SU-DHL-6 (cell line): Measurements from ENCODE around the gene MCOLN3.
A peak's percentile ranks its signal among the peaks of the same experiment; 100 is the strongest.

Source experiments
- H2AFZ ChIP-seq: fragments of 200-600 bp; sonication (generic); 2 replicates; pipeline ENCODE4 v1.6.1; 2014; ENCODE audit warnings: low read depth, mild to moderate bottlenecking, moderate library complexity, mixed read lengths, antibody characterized with exemption, low read length; ENCODE audit not compliant: severe bottlenecking
- H3F3A ChIP-seq: fragments of 200-600 bp; shearing (Covaris generic); 2 replicates; pipeline ENCODE4 v1.6.0; 2016; ENCODE audit warnings: antibody characterized with exemption, mild to moderate bottlenecking; ENCODE audit not compliant: insufficient read depth
- H3K27ac ChIP-seq: fragments of 200-600 bp; sonication (generic); 2 replicates; pipeline ENCODE4 v1.5.1; 2016; ENCODE audit warnings: low read depth, mild to moderate bottlenecking, low read length, moderate library complexity, mixed read lengths
- H3K27me3 ChIP-seq: fragments of 200-600 bp; sonication (generic), shearing (Covaris generic); 2 replicates; pipeline ENCODE4 v1.6.0; 2014; ENCODE audit warnings: mild to moderate bottlenecking, low read length
- H3K36me3 ChIP-seq: fragments of 200-600 bp; sonication (generic); 2 replicates; pipeline ENCODE4 v1.6.1; 2014; ENCODE audit warnings: mild to moderate bottlenecking, low read length, mixed read lengths
- H3K4me2 ChIP-seq: fragments of 300-600, 200-600 bp; shearing (Covaris generic), sonication (generic); 2 replicates; pipeline ENCODE4 v1.6.0; 2014; ENCODE audit warnings: low read length, low read depth, mild to moderate bottlenecking; ENCODE audit not compliant: poor library complexity, severe bottlenecking
- H3K4me3 ChIP-seq: fragments of 200-600 bp; sonication (generic); 2 replicates; pipeline ENCODE4 v1.5.1; 2014; ENCODE audit warnings: antibody characterized with exemption, low read length, mild to moderate bottlenecking, mixed read lengths; ENCODE audit not compliant: insufficient read depth, poor library complexity, severe bottlenecking
- H3K79me2 ChIP-seq: fragments of 200-600 bp; sonication (generic); 2 replicates; pipeline ENCODE4 v1.6.1; 2014; ENCODE audit warnings: mild to moderate bottlenecking, low read length, moderate library complexity; ENCODE audit not compliant: insufficient read depth
- H3K9ac ChIP-seq: fragments of 200-600 bp; sonication (generic); 2 replicates; pipeline ENCODE4 v1.7.0; 2014; ENCODE audit warnings: mild to moderate bottlenecking, low read length
- H3K9me2 ChIP-seq: fragments of 200-600 bp; sonication (generic); replicated peaks from 2 replicates; pipeline ENCODE4 v1.6.1; 2014; ENCODE audit warnings: low read length; ENCODE audit not compliant: insufficient read depth
- H3K9me3 ChIP-seq: fragments of 200-600 bp; sonication (generic); 2 replicates; pipeline ENCODE4 v1.6.1; 2014; ENCODE audit warnings: low read length, mixed read lengths; ENCODE audit not compliant: insufficient read depth
- H4K20me1 ChIP-seq: fragments of 200-600 bp; sonication (generic); 2 replicates; pipeline ENCODE4 v1.6.1; 2014; ENCODE audit warnings: low read depth, mild to moderate bottlenecking, antibody characterized with exemption, low read length, moderate library complexity, mixed read lengths
- CTCF ChIP-seq: fragments of 200-600 bp; sonication (generic); IDR thresholded peaks from one replicate; pipeline ENCODE4 v1.5.1; 2017; ENCODE audit warnings: antibody characterized with exemption, mild to moderate bottlenecking, low read length, moderate library complexity; ENCODE audit not compliant: insufficient read depth, poor library complexity, severe bottlenecking
- EZH2phosphoT487 ChIP-seq: fragments of 200-600 bp; sonication (generic), shearing (Covaris generic); conservative IDR thresholded peaks from 2 replicates; pipeline ENCODE4 v1.6.1; 2018; ENCODE audit warnings: mild to moderate bottlenecking, antibody characterized with exemption, low read length, moderate library complexity, mixed read lengths

Gene MCOLN3

DNA sequence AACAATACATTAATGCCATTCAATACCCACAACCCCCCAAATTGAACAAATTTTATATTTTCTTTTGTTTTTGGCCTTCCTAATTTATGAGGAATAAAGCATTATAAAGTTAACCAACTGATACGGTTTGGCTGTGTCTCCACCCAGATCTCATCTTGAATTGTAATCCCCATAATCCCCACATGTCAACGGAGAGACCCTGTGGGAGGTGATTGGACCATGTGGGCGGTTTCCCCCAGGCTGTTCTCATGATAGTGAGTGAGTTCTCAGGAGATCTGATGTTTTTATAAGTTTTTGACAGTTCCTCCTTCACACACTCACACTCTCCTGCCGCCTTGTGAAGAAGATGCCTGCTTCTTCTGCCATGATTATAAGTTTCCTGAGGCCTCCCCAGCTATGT is 6.4 kb upstream of the MCOLN3 start:
- Histone ChIP-seq H3K27ac (no peak overlapping the region), H3K4me3 (no peak overlapping the region), H3K27me3 (no peaks in the 10 kb centered on the region), H3K9ac (no peak overlapping the region), H3K9me2 (no peaks in the 10 kb centered on the region), H3K79me2 (no peaks in the 10 kb centered on the region), H4K20me1 (no peaks in the 10 kb centered on the region), H3K9me3 (no peaks in the 10 kb centered on the region), H3K36me3 (no peaks in the 10 kb centered on the region), H2AFZ (no peak overlapping the region), H3F3A (no peaks in the 10 kb centered on the region), H3K4me2 (no peak overlapping the region)
- no peak for TF ChIP-seq CTCF
- TF ChIP-seq EZH2phosphoT487: no peak

DNA sequence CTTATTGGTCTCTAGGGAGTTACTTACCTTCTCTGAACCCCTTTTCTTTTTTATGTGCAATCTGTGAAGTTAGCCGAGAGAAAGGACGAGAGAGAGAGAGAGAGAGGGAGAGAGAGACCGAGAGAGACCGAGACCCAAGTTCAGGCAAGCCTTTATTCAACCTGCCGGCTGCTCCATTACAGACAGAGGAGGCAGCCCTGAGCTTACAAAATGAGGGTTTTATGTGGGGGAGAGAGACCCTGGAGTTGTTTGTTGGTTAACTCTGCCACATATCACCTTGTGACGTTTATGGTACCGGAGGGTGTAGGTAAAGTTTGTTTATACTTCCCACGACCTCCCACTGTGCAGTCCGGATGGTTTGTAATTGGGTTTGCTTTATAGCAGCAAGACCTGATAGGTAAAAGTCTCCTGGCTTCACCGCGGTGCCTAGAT is 1.5 kb upstream of the MCOLN3 start:
- H3K79me2 ChIP-seq: no peaks in the 10 kb centered on the region
- TF ChIP-seq CTCF (no peak), EZH2phosphoT487 (no peak)
- no peak overlapping the region for H3K27ac ChIP-seq
- no peaks in the 10 kb centered on the region for H3K36me3 ChIP-seq
- H4K20me1 ChIP-seq: no peaks in the 10 kb centered on the region
- H3F3A ChIP-seq: no peaks in the 10 kb centered on the region
- H3K4me2 ChIP-seq: no peak overlapping the region
- no peaks in the 10 kb centered on the region for H3K9me2 ChIP-seq
- H3K27me3 ChIP-seq: no peaks in the 10 kb centered on the region
- H2AFZ ChIP-seq: no peak overlapping the region
- H3K4me3 ChIP-seq: no peak overlapping the region
- no peak overlapping the region for H3K9ac ChIP-seq
- no peaks in the 10 kb centered on the region for H3K9me3 ChIP-seq

DNA sequence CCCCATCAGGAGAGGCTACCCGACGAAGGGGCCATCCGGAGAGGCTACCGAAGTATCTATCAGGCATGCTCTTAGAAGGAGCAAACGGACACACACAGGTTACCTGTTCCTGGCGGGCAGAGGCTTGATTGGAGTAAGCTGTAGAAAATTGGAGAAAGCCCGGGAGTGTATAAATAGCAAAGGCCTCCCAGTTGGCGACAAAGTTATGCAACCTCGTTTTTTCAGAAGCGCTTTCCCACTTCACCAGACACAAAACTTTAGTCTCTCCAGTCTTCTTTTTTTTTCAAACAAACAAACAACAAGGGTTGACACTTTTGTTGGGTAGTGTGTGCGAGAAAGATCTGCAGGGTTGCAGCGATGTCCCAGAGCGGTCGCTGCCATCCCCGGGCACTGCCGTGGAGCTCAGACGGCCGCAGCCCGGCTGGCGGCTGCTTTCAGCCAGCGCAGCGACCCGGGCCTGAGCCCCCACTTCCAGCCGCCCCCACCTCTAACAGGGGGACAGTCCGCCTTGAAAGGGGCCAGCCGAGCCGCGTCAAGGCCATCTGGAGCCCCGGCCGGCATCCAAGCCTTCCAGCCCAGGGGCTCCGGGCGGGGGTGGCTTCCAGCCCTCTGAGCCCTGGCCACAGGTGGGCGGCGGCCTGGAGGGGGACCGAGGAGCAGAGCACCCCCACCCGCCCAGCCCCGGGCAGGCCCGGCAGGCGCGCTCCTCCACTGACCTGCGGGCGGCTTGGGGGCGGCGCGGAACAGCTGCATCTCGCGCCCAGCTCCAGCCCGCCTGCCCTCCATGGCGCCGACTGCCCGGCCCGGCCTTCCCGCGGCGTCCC is 616 bp downstream of the MCOLN3 start:
- Histone ChIP-seq H3K9me3 (no peaks in the 10 kb centered on the region), H3K27ac (no peak overlapping the region), H3K27me3 (no peaks in the 10 kb centered on the region), H3K9me2 (no peaks in the 10 kb centered on the region), H4K20me1 (no peaks in the 10 kb centered on the region), H3K9ac (peak overlapping the region; percentile 59), H3F3A (no peaks in the 10 kb centered on the region), H3K36me3 (no peaks in the 10 kb centered on the region), H3K79me2 (no peaks in the 10 kb centered on the region), H3K4me2 (peak overlapping the region; percentile 86), H2AFZ (peak overlapping the region; percentile 99), H3K4me3 (peak overlapping the region; percentile 56)
- TF ChIP-seq EZH2phosphoT487 (no peak), CTCF (no peak)
